Smooth muscle cell (in vitro differentiated cells): Measurements from ENCODE around the gene ACADL. TPM values are rescaled to one million over a fixed set of nuclear protein-coding genes. Genes with fewer than 3 reads are reported as not detected.
A peak's percentile ranks its signal among the peaks of the same experiment; 100 is the strongest.

Experiments
- DNase-seq: peaks from one replicate; lab custom pipeline; 2025; ENCODE audit not compliant: unreplicated experiment; lab: John Stamatoyannopoulos, UW
- H2AFZ ChIP-seq: fragments of 200-600 bp; sonication (generic); 2 replicates; pipeline ENCODE4 v1.6.0; 2016; ENCODE audit warnings: antibody characterized with exemption, low read depth, mild to moderate bottlenecking
- H3F3A ChIP-seq: fragments of 200-600 bp; sonication (generic); 2 replicates; pipeline ENCODE4 v1.6.0; 2017; ENCODE audit warnings: antibody characterized with exemption, low read depth
- H3K27ac ChIP-seq: fragments of 200-600 bp; sonication (generic); 2 replicates; pipeline ENCODE4 v1.5.1; 2016; ENCODE audit warnings: low read depth, mild to moderate bottlenecking
- H3K27me3 ChIP-seq: fragments of 200-600 bp; sonication (generic); 2 replicates; pipeline ENCODE4 v1.6.1; 2016; ENCODE audit warnings: low read depth, mild to moderate bottlenecking
- H3K36me3 ChIP-seq: fragments of 200-600 bp; sonication (generic); 2 replicates; pipeline ENCODE4 v1.5.1; 2016; ENCODE audit warnings: low read depth
- H3K4me1 ChIP-seq: fragments of 200-600 bp; sonication (generic); 2 replicates; pipeline ENCODE4 v1.5.1; 2016; ENCODE audit warnings: low read depth
- H3K4me2 ChIP-seq: fragments of 200-600 bp; sonication (generic); 2 replicates; pipeline ENCODE4 v1.6.0; 2016; ENCODE audit warnings: mild to moderate bottlenecking
- H3K4me3 ChIP-seq: fragments of 200-600 bp; sonication (generic); 2 replicates; pipeline ENCODE4 v1.5.1; 2016; ENCODE audit warnings: mild to moderate bottlenecking
- H3K79me2 ChIP-seq: fragments of 200-600 bp; sonication (generic); 2 replicates; pipeline ENCODE4 v1.6.0; 2016; ENCODE audit warnings: low read depth, mild to moderate bottlenecking
- H3K9ac ChIP-seq: fragments of 200-600 bp; sonication (generic); 2 replicates; pipeline ENCODE4 v1.6.0; 2016; ENCODE audit warnings: low read depth
- H3K9me3 ChIP-seq: fragments of 200-600 bp; sonication (generic); replicated peaks from 2 replicates; pipeline ENCODE4 v1.5.1; 2016; ENCODE audit warnings: low read depth
- H4K20me1 ChIP-seq: fragments of 200-600 bp; sonication (generic); 2 replicates; pipeline ENCODE4 v1.6.0; 2016; ENCODE audit warnings: low read depth
- CTCF ChIP-seq: fragments of 200-600 bp; sonication (generic); IDR thresholded peaks from 2 replicates; pipeline ENCODE4 v1.5.1; 2017; ENCODE audit warnings: borderline replicate concordance, mild to moderate bottlenecking, antibody characterized with exemption; ENCODE audit not compliant: insufficient read depth, poor library complexity, severe bottlenecking
- WGBS: methylation state at CpG from one replicate; pipeline ENCODE4 v1.1.7; 2016; ENCODE audit warnings: low lambda C conversion rate; 5-methylcytosine and 5-hydroxymethylcytosine counted together
- polyA plus RNA-seq: library from polyadenylated mRNA; unstranded; fragments of >200 nt; fragmentation: Nextera tagmentation; extraction: Ambion mirVana; gene quantifications from 2 replicates; pipeline ENCODE4 v1.2.1, GENCODE V29; 2016
- total RNA-seq: library from RNA; depleted of rRNA; stranded (reverse); fragments of >200 nt; gene quantifications from 2 replicates; pipeline ENCODE4 v1.2.3, GENCODE V29; 2014

ACADL gene
- total and polyA plus RNA-seq, 2 experiments from 2014 or later: 1.3 to 6.2 TPM

GRCh38 chr2:210227290-210228088 lies 2.2 kb upstream of the ACADL start:
- DNase-seq: no peak
- 94% methylated on average over 4 of the region's 4 CpGs for WGBS
- Histone ChIP-seq H3K4me2 (peak overlapping the region; percentile 97), H3K27me3 (peaks cover 11% of the 10 kb centered on the region), H3K79me2 (no peaks in the 10 kb centered on the region), H3K4me3 (no peak overlapping the region), H3K9me3 (no peaks in the 10 kb centered on the region), H3K36me3 (no peaks in the 10 kb centered on the region), H3F3A (peaks cover 5% of the 10 kb centered on the region), H2AFZ (no peak overlapping the region), H3K27ac (peak overlapping the region; percentile 74), H4K20me1 (no peaks in the 10 kb centered on the region), H3K4me1 (peaks cover 15% of the 10 kb centered on the region), H3K9ac (no peak overlapping the region)
- no peak for TF ChIP-seq CTCF

- no peaks in the 10 kb centered on the region for H3K9me3 ChIP-seq
- H3F3A ChIP-seq: peaks cover 5% of the 10 kb centered on the region
- DNase-seq: no peak
- H3K9ac ChIP-seq: peak overlapping the region; percentile 44
- peak overlapping the region; percentile 74 for H3K27ac ChIP-seq
- H3K4me1 ChIP-seq: peaks cover 15% of the 10 kb centered on the region
- no peaks in the 10 kb centered on the region for H4K20me1 ChIP-seq
- H3K27me3 ChIP-seq: peaks cover 11% of the 10 kb centered on the region
- H3K79me2 ChIP-seq: no peaks in the 10 kb centered on the region
- 61% methylated on average over 2 of the region's 2 CpGs for WGBS
- peak overlapping the region; percentile 71 for H3K4me3 ChIP-seq
- no peak for TF ChIP-seq CTCF
- peak overlapping the region; percentile 97 for H3K4me2 ChIP-seq
- H2AFZ ChIP-seq: no peak overlapping the region
- H3K36me3 ChIP-seq: no peaks in the 10 kb centered on the region
These were observed 976 bp upstream of the ACADL start for GRCh38 chr2:210226223-210226622.

- 8% methylated on average over 24 of the region's 24 CpGs for WGBS
- Histone ChIP-seq H4K20me1 (no peaks in the 10 kb centered on the region), H3K36me3 (no peaks in the 10 kb centered on the region), H3K9me3 (no peaks in the 10 kb centered on the region), H3K4me2 (peak overlapping the region; percentile 97), H3K4me3 (peak overlapping the region; percentile 71), H3F3A (peaks cover 5% of the 10 kb centered on the region), H3K79me2 (no peaks in the 10 kb centered on the region), H3K27ac (peak overlapping the region; percentile 74), H3K27me3 (peaks cover 11% of the 10 kb centered on the region), H2AFZ (peak overlapping the region; percentile 94), H3K4me1 (peaks cover 15% of the 10 kb centered on the region), H3K9ac (peak overlapping the region; percentile 44)
- no peak for DNase-seq
- no peak for TF ChIP-seq CTCF
These were observed 681 bp downstream of the ACADL start for GRCh38 chr2:210224591-210224940.

GRCh38 chr2:210215120-210215519 lies 10.1 kb downstream of the ACADL start:
- no peak for DNase-seq
- no peak overlapping the region for H2AFZ ChIP-seq
- no peaks in the 10 kb centered on the region for H3K36me3 ChIP-seq
- H3K27me3 ChIP-seq: no peaks in the 10 kb centered on the region
- TF ChIP-seq CTCF: no peak
- H3K9ac ChIP-seq: no peak overlapping the region
- 33% methylated on average over 1 of the region's 1 CpG for WGBS
- H3K27ac ChIP-seq: no peak overlapping the region
- no peak overlapping the region for H3K4me2 ChIP-seq
- no peaks in the 10 kb centered on the region for H3K9me3 ChIP-seq
- no peaks in the 10 kb centered on the region for H3F3A ChIP-seq
- no peak overlapping the region for H3K4me3 ChIP-seq
- H3K4me1 ChIP-seq: no peaks in the 10 kb centered on the region
- no peaks in the 10 kb centered on the region for H4K20me1 ChIP-seq
- H3K79me2 ChIP-seq: no peaks in the 10 kb centered on the region
